PC-3 (cell line): ENCODE results near the gene TOMM40L. TPM values are rescaled to one million over a fixed set of nuclear protein-coding genes. Genes with fewer than 3 reads are reported as not detected.
A peak's percentile ranks its signal among the peaks of the same experiment; 100 is the strongest.

Experiments used
- ATAC-seq: fragments of 200-7000 bp; cut with Tn5 transposase; 2 replicates; pipeline ENCODE4 v1.9.1; 2020; ENCODE audit warnings: mild to moderate bottlenecking, moderate library complexity
- BruUV-seq: library from RNA; stranded (reverse); fragments of 400-500 nt; replicated peaks from 2 replicates; lab custom pipeline; 2021; lab: Mats Ljungman, UMichigan
- CTCF ChIA-PET: fragments of 300-600 bp; sonication (Branson Sonifier 250); formaldehyde crosslinking; loops from one replicate; lab custom pipeline; 2022; ENCODE audit warnings: antibody characterized with exemption; lab: Charles Lee
- POLR2A ChIA-PET: fragments of 300-600 bp; sonication (Branson Sonifier 250); formaldehyde crosslinking; loops from one replicate; lab custom pipeline; 2022; ENCODE audit warnings: antibody characterized with exemption; ENCODE audit not compliant: unreplicated experiment; lab: Charles Lee
- DNase-seq: peaks from one replicate; pipeline ENCODE4 v3.0.0-alpha.2; 2015
- H2AFZ ChIP-seq: fragments of 300-600 bp; sonication (generic); 2 replicates; pipeline ENCODE4 v1.6.0; 2016; ENCODE audit warnings: antibody characterized with exemption, low read length
- H3F3A ChIP-seq: fragments of 300-600 bp; sonication (generic); one replicate; pipeline ENCODE4 v1.6.0; 2017; ENCODE audit warnings: antibody characterized with exemption, low read length, control low read depth, mild to moderate bottlenecking; ENCODE audit not compliant: unreplicated experiment
- H3K27ac ChIP-seq: fragments of 300-600 bp; sonication (generic); 2 replicates; pipeline ENCODE4 v1.5.1; 2016; ENCODE audit warnings: mild to moderate bottlenecking, low read length
- H3K27me3 ChIP-seq: fragments of 300-600 bp; sonication (generic); 2 replicates; pipeline ENCODE4 v1.6.1; 2016; ENCODE audit warnings: low read length, mixed read lengths
- H3K36me3 ChIP-seq: fragments of 300-600 bp; sonication (generic); 2 replicates; pipeline ENCODE4 v1.6.1; 2016; ENCODE audit warnings: low read depth, mixed run types, low read length, mixed read lengths
- H3K4me1 ChIP-seq: fragments of 300-600 bp; sonication (generic); 2 replicates; pipeline ENCODE4 v1.5.1; 2016; ENCODE audit warnings: low read length; ENCODE audit not compliant: insufficient read depth
- H3K4me2 ChIP-seq: fragments of 300-600 bp; sonication (generic); 2 replicates; pipeline ENCODE4 v1.6.0; 2016; ENCODE audit warnings: low read length
- H3K4me3 ChIP-seq: fragments of 300-600 bp; sonication (generic); 2 replicates; pipeline ENCODE4 v1.5.1; 2016; ENCODE audit warnings: mild to moderate bottlenecking, low read length, mixed read lengths
- H3K79me2 ChIP-seq: fragments of 300-600 bp; sonication (generic); 2 replicates; pipeline ENCODE4 v1.6.1; 2017; ENCODE audit warnings: low read length, mixed read lengths
- H3K9ac ChIP-seq: fragments of 300-600 bp; sonication (generic); 2 replicates; pipeline ENCODE4 v1.6.0; 2016; ENCODE audit warnings: mild to moderate bottlenecking, low read length
- H3K9me2 ChIP-seq: fragments of 300-600 bp; sonication (generic); replicated peaks from 2 replicates; pipeline ENCODE4 v1.6.1; 2016; ENCODE audit warnings: mixed run types, low read length, mixed read lengths
- H3K9me3 ChIP-seq: fragments of 300-600 bp; sonication (generic); 2 replicates; pipeline ENCODE4 v1.6.1; 2016; ENCODE audit warnings: low read length, mixed read lengths
- H4K20me1 ChIP-seq: fragments of 300-600 bp; sonication (generic); 2 replicates; pipeline ENCODE4 v1.6.1; 2016; ENCODE audit warnings: low read length, mixed read lengths
- CTCF ChIP-seq: fragments of 300-600 bp; sonication (generic); conservative IDR thresholded peaks from 2 replicates; pipeline ENCODE4 v1.5.1; 2017; ENCODE audit warnings: antibody characterized with exemption, low read depth, mild to moderate bottlenecking, low read length
- EZH2 ChIP-seq: fragments of 300-600 bp; sonication (generic); IDR thresholded peaks from one replicate; pipeline ENCODE4 v1.6.1; 2017; ENCODE audit warnings: antibody characterized with exemption, mild to moderate bottlenecking, low read length; ENCODE audit not compliant: unreplicated experiment
- EZH2phosphoT487 ChIP-seq: fragments of 300-600 bp; sonication (generic); IDR thresholded peaks from 2 replicates; pipeline ENCODE4 v1.6.1; 2018; ENCODE audit warnings: mild to moderate bottlenecking, antibody characterized with exemption, low read length, borderline replicate concordance
- intact Hi-C: fragments of 100-400 bp; cut with micrococcal nuclease; formaldehyde crosslinking; loops from 2 replicates; pipeline ENCODE4 v1.9.0; 2023
- total RNA-seq: library from RNA; depleted of rRNA; stranded (reverse); fragments of >200 nt; gene quantifications from 2 replicates; pipeline ENCODE4 v1.2.3, GENCODE V29; 2014

TOMM40L gene
- total RNA-seq, 1 experiment from 2014 or later = 23.2 TPM

- Histone ChIP-seq H2AFZ (no peak overlapping the region), H3K4me2 (no peak overlapping the region), H3K9me2 (no peaks in the 10 kb centered on the region), H3K9ac (no peak overlapping the region), H3K36me3 (peaks cover 22% of the 10 kb centered on the region), H4K20me1 (no peaks in the 10 kb centered on the region), H3F3A (no peaks in the 10 kb centered on the region), H3K79me2 (peaks cover 16% of the 10 kb centered on the region), H3K27ac (no peak overlapping the region), H3K4me1 (peaks cover 18% of the 10 kb centered on the region), H3K9me3 (no peaks in the 10 kb centered on the region), H3K4me3 (no peak overlapping the region), H3K27me3 (no peaks in the 10 kb centered on the region)
- intact Hi-C loops = no loop called here
- CTCF ChIA-PET = interaction anchor here (1.6 to 1.8 kb wide), 2 partner anchors 144 to 151 kb away, joined by 8 to 9 read pairs; no protein-coding TSS in a partner anchor
- TF ChIP-seq CTCF (no peak), EZH2 (no peak), EZH2phosphoT487 (no peak)
- BruUV-seq = no TSS peak
- POLR2A ChIA-PET = no interaction called here
- DNase-seq = no peak
- ATAC-seq = no peak
These were observed 4.9 kb downstream of the TOMM40L start for GRCh38 chr1:161230762-161231161.

- no TSS peak for BruUV-seq
- no peak overlapping the region for H2AFZ ChIP-seq
- no peaks in the 10 kb centered on the region for H3K9me2 ChIP-seq
- H4K20me1 ChIP-seq = no peaks in the 10 kb centered on the region
- DNase-seq (no peak), ATAC-seq (no peak)
- H3K9me3 ChIP-seq = no peaks in the 10 kb centered on the region
- H3K9ac ChIP-seq = no peak overlapping the region
- ChIA-PET POLR2A (no interaction called here), CTCF (no interaction called here)
- no peak overlapping the region for H3K4me2 ChIP-seq
- TF ChIP-seq CTCF (no peak), EZH2phosphoT487 (no peak), EZH2 (no peak)
- H3K79me2 ChIP-seq = no peaks in the 10 kb centered on the region
- H3K27ac ChIP-seq = no peak overlapping the region
- no peaks in the 10 kb centered on the region for H3F3A ChIP-seq
- intact Hi-C loops = no loop called here
- peaks cover under 1% of the 10 kb centered on the region; the same call in 1 of the 2 replicates for H3K4me1 ChIP-seq
- H3K36me3 ChIP-seq = peaks cover 22% of the 10 kb centered on the region
- no peaks in the 10 kb centered on the region for H3K27me3 ChIP-seq
- H3K4me3 ChIP-seq = no peak overlapping the region
These were observed 7.2 kb downstream of the TOMM40L start for GRCh38 chr1:161233102-161233501.

GRCh38 chr1:161235957-161236775, 10.3 kb downstream of the TOMM40L start:
- peak; percentile 18 for ATAC-seq
- Histone ChIP-seq H3K27ac (no peak overlapping the region), H3K79me2 (no peaks in the 10 kb centered on the region), H3K4me2 (no peak overlapping the region), H3K9ac (no peak overlapping the region), H3K9me3 (no peaks in the 10 kb centered on the region), H3K4me3 (no peak overlapping the region), H3K9me2 (no peaks in the 10 kb centered on the region), H3K36me3 (no peaks in the 10 kb centered on the region), H2AFZ (no peak overlapping the region), H3F3A (no peaks in the 10 kb centered on the region), H4K20me1 (no peaks in the 10 kb centered on the region), H3K27me3 (no peaks in the 10 kb centered on the region), H3K4me1 (no peaks in the 10 kb centered on the region)
- ChIA-PET POLR2A (interaction anchor here (0.6 kb wide), 1 partner anchor 32 kb away, joined by 17 read pairs; no protein-coding TSS in a partner anchor), CTCF (no interaction called here)
- no peak for DNase-seq
- BruUV-seq = no TSS peak
- no peak for TF ChIP-seq EZH2
- no peak for TF ChIP-seq CTCF
- TF ChIP-seq EZH2phosphoT487 = no peak
- intact Hi-C loops = no loop called here
